Measurements from ENCODE around the gene DLX4. TPM values are rescaled to one million over a fixed set of nuclear protein-coding genes. Genes with fewer than 3 reads are reported as not detected.

DLX4 gene
- polyA plus RNA-seq, 1 donor from 2014 or later, result not detected

DNA sequence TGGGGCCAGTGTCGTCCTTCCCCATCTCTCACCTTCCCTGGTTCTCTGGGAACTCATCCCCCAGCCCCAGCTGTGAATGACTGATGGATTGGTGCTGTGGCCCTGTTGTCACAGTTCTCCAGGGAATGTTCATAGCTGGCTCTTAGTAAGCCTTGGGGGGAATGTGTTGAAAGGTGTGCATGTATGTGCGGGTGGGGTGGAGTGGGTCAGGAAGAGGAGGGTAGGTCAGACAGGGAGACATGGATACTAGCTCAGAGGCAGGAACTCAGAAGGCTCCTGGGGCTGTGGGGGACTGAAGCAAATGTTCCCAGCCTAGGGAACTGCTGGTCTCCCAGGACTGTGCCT lies 4.3 kb downstream of the DLX4 start:
- Histone ChIP-seq H4K20me1 (ENCODE audit: insufficient read depth) (no peaks in the 10 kb centered on the region), H3K27me3 (ENCODE audit: insufficient read depth, low read depth, low read length) (peaks cover 79% of the 10 kb centered on the region), H3K9me2 (ENCODE audit: insufficient read depth, low read length) (no peaks in the 10 kb centered on the region), H3K27ac (ENCODE audit: low read length) (no peak overlapping the region), H3K9me3 (ENCODE audit: low read length) (no peaks in the 10 kb centered on the region), H3K36me3 (ENCODE audit: insufficient read depth, low read length) (no peaks in the 10 kb centered on the region), H3K79me2 (replicated peaks; ENCODE audit: insufficient read depth, low read length) (no peaks in the 10 kb centered on the region), H3F3A (ENCODE audit: insufficient read depth, low read length, poor library complexity, severe bottlenecking) (no peaks in the 10 kb centered on the region), H3K9ac (ENCODE audit: low read length) (no peak overlapping the region), H3K4me2 (ENCODE audit: low read length) (no peak overlapping the region), H3K4me3 (ENCODE audit: low read length) (no peak overlapping the region), H2AFZ (ENCODE audit: low read depth, low read length) (no peak overlapping the region)
- no peak for TF ChIP-seq EZH2 (IDR thresholded peaks at IDR 0.05; ENCODE audit: borderline replicate concordance, insufficient read depth, low read length, poor library complexity, severe bottlenecking)
- TF ChIP-seq SMC3 (conservative IDR thresholded peaks at IDR 0.05; ENCODE audit: poor library complexity), result no peak
- TF ChIP-seq POLR2AphosphoS5 (IDR thresholded peaks at IDR 0.05), result no peak
- TF ChIP-seq RAD21 (conservative IDR thresholded peaks at IDR 0.05), result no peak
- TF ChIP-seq, protein P1, sequence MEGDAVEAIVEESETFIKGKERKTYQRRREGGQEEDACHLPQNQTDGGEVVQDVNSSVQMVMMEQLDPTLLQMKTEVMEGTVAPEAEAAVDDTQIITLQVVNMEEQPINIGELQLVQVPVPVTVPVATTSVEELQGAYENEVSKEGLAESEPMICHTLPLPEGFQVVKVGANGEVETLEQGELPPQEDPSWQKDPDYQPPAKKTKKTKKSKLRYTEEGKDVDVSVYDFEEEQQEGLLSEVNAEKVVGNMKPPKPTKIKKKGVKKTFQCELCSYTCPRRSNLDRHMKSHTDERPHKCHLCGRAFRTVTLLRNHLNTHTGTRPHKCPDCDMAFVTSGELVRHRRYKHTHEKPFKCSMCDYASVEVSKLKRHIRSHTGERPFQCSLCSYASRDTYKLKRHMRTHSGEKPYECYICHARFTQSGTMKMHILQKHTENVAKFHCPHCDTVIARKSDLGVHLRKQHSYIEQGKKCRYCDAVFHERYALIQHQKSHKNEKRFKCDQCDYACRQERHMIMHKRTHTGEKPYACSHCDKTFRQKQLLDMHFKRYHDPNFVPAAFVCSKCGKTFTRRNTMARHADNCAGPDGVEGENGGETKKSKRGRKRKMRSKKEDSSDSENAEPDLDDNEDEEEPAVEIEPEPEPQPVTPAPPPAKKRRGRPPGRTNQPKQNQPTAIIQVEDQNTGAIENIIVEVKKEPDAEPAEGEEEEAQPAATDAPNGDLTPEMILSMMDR (IDR thresholded peaks at IDR 0.05; ENCODE audit: poor library complexity, severe bottlenecking), result no peak
- no peak for TF ChIP-seq TAF1 (IDR thresholded peaks at IDR 0.05; ENCODE audit: low read depth)
- TF ChIP-seq, protein P2, sequence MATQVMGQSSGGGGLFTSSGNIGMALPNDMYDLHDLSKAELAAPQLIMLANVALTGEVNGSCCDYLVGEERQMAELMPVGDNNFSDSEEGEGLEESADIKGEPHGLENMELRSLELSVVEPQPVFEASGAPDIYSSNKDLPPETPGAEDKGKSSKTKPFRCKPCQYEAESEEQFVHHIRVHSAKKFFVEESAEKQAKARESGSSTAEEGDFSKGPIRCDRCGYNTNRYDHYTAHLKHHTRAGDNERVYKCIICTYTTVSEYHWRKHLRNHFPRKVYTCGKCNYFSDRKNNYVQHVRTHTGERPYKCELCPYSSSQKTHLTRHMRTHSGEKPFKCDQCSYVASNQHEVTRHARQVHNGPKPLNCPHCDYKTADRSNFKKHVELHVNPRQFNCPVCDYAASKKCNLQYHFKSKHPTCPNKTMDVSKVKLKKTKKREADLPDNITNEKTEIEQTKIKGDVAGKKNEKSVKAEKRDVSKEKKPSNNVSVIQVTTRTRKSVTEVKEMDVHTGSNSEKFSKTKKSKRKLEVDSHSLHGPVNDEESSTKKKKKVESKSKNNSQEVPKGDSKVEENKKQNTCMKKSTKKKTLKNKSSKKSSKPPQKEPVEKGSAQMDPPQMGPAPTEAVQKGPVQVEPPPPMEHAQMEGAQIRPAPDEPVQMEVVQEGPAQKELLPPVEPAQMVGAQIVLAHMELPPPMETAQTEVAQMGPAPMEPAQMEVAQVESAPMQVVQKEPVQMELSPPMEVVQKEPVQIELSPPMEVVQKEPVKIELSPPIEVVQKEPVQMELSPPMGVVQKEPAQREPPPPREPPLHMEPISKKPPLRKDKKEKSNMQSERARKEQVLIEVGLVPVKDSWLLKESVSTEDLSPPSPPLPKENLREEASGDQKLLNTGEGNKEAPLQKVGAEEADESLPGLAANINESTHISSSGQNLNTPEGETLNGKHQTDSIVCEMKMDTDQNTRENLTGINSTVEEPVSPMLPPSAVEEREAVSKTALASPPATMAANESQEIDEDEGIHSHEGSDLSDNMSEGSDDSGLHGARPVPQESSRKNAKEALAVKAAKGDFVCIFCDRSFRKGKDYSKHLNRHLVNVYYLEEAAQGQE (IDR thresholded peaks at IDR 0.05; ENCODE audit: borderline replicate concordance), result no peak
- no peak for TF ChIP-seq EP300 (conservative IDR thresholded peaks at IDR 0.05; ENCODE audit: poor library complexity, severe bottlenecking)
- no peak for TF ChIP-seq MXI1 (conservative IDR thresholded peaks at IDR 0.05; ENCODE audit: poor library complexity, severe bottlenecking)

- no peak overlapping the region for H3K4me2 ChIP-seq (ENCODE audit: low read length)
Measured at GRCh38 chr17:49975531-49975930, 6.5 kb downstream of the DLX4 start.

More at GRCh38 chr17:49975531-49975930, 6.5 kb downstream of the DLX4 start:
- no peak for TF ChIP-seq POLR2AphosphoS5 (IDR thresholded peaks at IDR 0.05)
- no peak for TF ChIP-seq EZH2 (IDR thresholded peaks at IDR 0.05; ENCODE audit: borderline replicate concordance, insufficient read depth, low read length, poor library complexity, severe bottlenecking)
- no peak for TF ChIP-seq SMC3 (conservative IDR thresholded peaks at IDR 0.05; ENCODE audit: poor library complexity)
- no peak for TF ChIP-seq TAF1 (IDR thresholded peaks at IDR 0.05; ENCODE audit: low read depth)
- no peak for TF ChIP-seq EP300 (conservative IDR thresholded peaks at IDR 0.05; ENCODE audit: poor library complexity, severe bottlenecking)
- no peak for TF ChIP-seq MXI1 (conservative IDR thresholded peaks at IDR 0.05; ENCODE audit: poor library complexity, severe bottlenecking)
- TF ChIP-seq, protein P2 (IDR thresholded peaks at IDR 0.05; ENCODE audit: borderline replicate concordance), result no peak
- TF ChIP-seq RAD21 (conservative IDR thresholded peaks at IDR 0.05), result no peak
- TF ChIP-seq, protein P1 (IDR thresholded peaks at IDR 0.05; ENCODE audit: poor library complexity, severe bottlenecking), result no peak
- H3K36me3 ChIP-seq (ENCODE audit: insufficient read depth, low read length), result no peaks in the 10 kb centered on the region
- H3K9me2 ChIP-seq (ENCODE audit: insufficient read depth, low read length), result no peaks in the 10 kb centered on the region
- H3F3A ChIP-seq (ENCODE audit: insufficient read depth, low read length, poor library complexity, severe bottlenecking), result no peaks in the 10 kb centered on the region
- no peaks in the 10 kb centered on the region for H3K79me2 ChIP-seq (replicated peaks; ENCODE audit: insufficient read depth, low read length)
- H3K27ac ChIP-seq (ENCODE audit: low read length), result no peak overlapping the region
- no peak overlapping the region for H3K9ac ChIP-seq (ENCODE audit: low read length)
- peaks cover 56% of the 10 kb centered on the region for H3K27me3 ChIP-seq (ENCODE audit: insufficient read depth, low read depth, low read length)
- no peak overlapping the region for H3K4me3 ChIP-seq (ENCODE audit: low read length)
- no peaks in the 10 kb centered on the region for H4K20me1 ChIP-seq (ENCODE audit: insufficient read depth)
- no peaks in the 10 kb centered on the region for H3K9me3 ChIP-seq (ENCODE audit: low read length)
- no peak overlapping the region for H2AFZ ChIP-seq (ENCODE audit: low read depth, low read length)
